ENCODE data around the gene MRPL54.

GRCh38 chr19:3798137-3798536, 35.7 kb downstream of the MRPL54 start:
- TF ChIP-seq CTCF (conservative IDR thresholded peaks at IDR 0.05; ENCODE audit: low read length) (no peak), EZH2phosphoT487 (IDR thresholded peaks at IDR 0.05; ENCODE audit: borderline replicate concordance, low read depth, low read length) (no peak)
